ENCODE measurements around the gene ARSK.

The ARSK gene

DNA sequence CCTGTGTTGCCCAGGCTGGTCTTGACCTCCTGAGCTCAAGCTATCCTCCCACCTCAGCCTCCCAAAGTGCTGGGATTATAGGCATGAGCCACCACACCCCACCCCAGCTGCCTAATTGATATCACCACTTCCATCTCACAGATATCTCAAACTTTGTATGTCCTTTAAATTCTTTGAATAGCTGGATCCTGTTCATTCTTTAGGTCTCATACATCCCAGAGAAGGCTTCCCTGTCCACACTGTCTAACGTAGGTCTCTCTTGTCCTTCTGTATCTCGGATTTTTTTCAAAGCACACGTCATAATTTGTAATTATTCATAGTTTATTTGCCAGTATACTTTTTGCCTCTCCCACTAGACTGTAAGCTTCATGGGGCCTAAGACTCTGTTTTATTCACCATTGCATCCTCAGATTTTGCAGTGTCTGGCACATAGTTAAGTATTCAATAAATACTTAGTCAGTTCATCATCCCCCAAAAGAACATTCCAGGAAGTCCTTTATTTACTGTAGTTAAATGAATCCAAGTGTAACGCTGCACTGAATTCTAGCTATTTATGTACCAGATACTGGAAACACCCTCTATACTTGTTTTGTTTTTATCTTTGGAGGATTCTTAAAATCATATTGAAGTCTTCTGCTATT lies 10.5 kb downstream of the ARSK start:
- peaks cover 0 to 38% of the 10 kb centered on the region in 2 experiments for H3K36me3 ChIP-seq (ENCODE audit: control insufficient read depth in 1 of 2, insufficient read depth in 2 of 2, low read depth in 1 of 2, low read length in 2 of 2)
- H3K4me3 ChIP-seq (ENCODE audit: insufficient read depth in 1 of 2, low read depth in 1 of 2, low read length in 2 of 2): no peak overlapping the region
- H3K18ac ChIP-seq (ENCODE audit: low read depth in 1 of 2, low read length in 2 of 2): no peak overlapping the region
- peak overlapping the region; percentile 35 for H2AK5ac ChIP-seq (ENCODE audit: low read length, severe bottlenecking)
- H3K14ac ChIP-seq (ENCODE audit: low read length in 2 of 2): no peak overlapping the region
- peak; percentile 33 for DNase-seq
- no peak overlapping the region for H2AFZ ChIP-seq (ENCODE audit: low read depth, low read length)
- H3K4me2 ChIP-seq (ENCODE audit: low read length, poor library complexity, severe bottlenecking): no peak overlapping the region
- H2BK15ac ChIP-seq (ENCODE audit: low read depth, poor library complexity, severe bottlenecking): no peak overlapping the region
- H3K4ac ChIP-seq (ENCODE audit: low read depth in 1 of 2, low read length in 2 of 2): no peak overlapping the region
- no peak overlapping the region for H3K23ac ChIP-seq (ENCODE audit: low read length in 2 of 2)
- no peaks in the 10 kb centered on the region for H3K9me3 ChIP-seq (ENCODE audit: control insufficient read depth, low read length)
- H3K27ac ChIP-seq (ENCODE audit: low read length, poor library complexity, severe bottlenecking): peak overlapping the region; percentile 80
- H3K9ac ChIP-seq (ENCODE audit: low read length): no peak overlapping the region
- peaks cover 13% of the 10 kb centered on the region for H3K79me1 ChIP-seq (replicated peaks; ENCODE audit: low read length, poor library complexity, severe bottlenecking)
- H3K4me1 ChIP-seq (ENCODE audit: control insufficient read depth, insufficient read depth, low read depth, low read length): no peaks in the 10 kb centered on the region
- no peak overlapping the region for H4K8ac ChIP-seq (ENCODE audit: low read length)
- no peaks in the 10 kb centered on the region for H3K27me3 ChIP-seq (ENCODE audit: control insufficient read depth in 1 of 2, insufficient read depth in 1 of 2, low read length in 2 of 2)
- 66% methylated on average over 3 of the region's 4 CpGs for WGBS
- no peak overlapping the region for H4K91ac ChIP-seq (ENCODE audit: low read length)
- no peak overlapping the region for H2BK120ac ChIP-seq (ENCODE audit: low read depth, low read length)
- H2BK12ac ChIP-seq (ENCODE audit: low read length in 2 of 2): peak overlapping the region in 1 of 2 experiments; percentile 15
- H2BK5ac ChIP-seq (ENCODE audit: low read depth, low read length, poor library complexity, severe bottlenecking): no peak overlapping the region

DNA sequence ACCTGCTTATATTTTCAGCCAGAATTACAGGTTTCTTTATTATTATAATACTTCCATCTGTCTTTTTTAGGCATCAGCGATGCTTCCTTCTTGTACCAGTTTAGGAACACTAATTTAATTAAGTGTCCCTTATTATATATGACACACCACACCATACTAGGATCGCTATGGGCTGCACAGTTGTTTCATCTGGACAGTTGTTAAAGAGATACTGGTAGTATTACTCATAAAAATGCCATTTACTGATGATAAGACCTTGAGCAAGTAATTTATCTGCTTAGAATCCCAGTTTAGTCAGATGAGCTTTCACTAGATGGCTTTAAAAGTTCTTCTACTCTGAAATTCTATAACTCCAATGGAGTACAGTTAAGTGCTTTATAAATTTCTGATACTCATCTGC lies 17.1 kb downstream of the ARSK start:
- no CpG with 5 or more reads among the region's 2 CpGs for WGBS
- H3K36me3 ChIP-seq (ENCODE audit: control insufficient read depth in 1 of 2, insufficient read depth in 2 of 2, low read depth in 1 of 2, low read length in 2 of 2): peaks cover 0 to 30% of the 10 kb centered on the region in 2 experiments
- no peaks in the 10 kb centered on the region for H3K27me3 ChIP-seq (ENCODE audit: control insufficient read depth in 1 of 2, insufficient read depth in 1 of 2, low read length in 2 of 2)
- no peaks in the 10 kb centered on the region for H3K9me3 ChIP-seq (ENCODE audit: control insufficient read depth, low read length)
- H2AK5ac ChIP-seq (ENCODE audit: low read length, severe bottlenecking): no peak overlapping the region
- no peak overlapping the region for H3K4me3 ChIP-seq (ENCODE audit: insufficient read depth in 1 of 2, low read depth in 1 of 2, low read length in 2 of 2)
- peaks cover 6% of the 10 kb centered on the region for H3K79me1 ChIP-seq (replicated peaks; ENCODE audit: low read length, poor library complexity, severe bottlenecking)
- no peak overlapping the region for H3K4ac ChIP-seq (ENCODE audit: low read depth in 1 of 2, low read length in 2 of 2)
- no peaks in the 10 kb centered on the region for H3K4me1 ChIP-seq (ENCODE audit: control insufficient read depth, insufficient read depth, low read depth, low read length)
- no peak overlapping the region for H2BK120ac ChIP-seq (ENCODE audit: low read depth, low read length)
- H3K9ac ChIP-seq (ENCODE audit: low read length): no peak overlapping the region
- H2AFZ ChIP-seq (ENCODE audit: low read depth, low read length): no peak overlapping the region
- no peak overlapping the region for H3K27ac ChIP-seq (ENCODE audit: low read length, poor library complexity, severe bottlenecking)
- no peak overlapping the region for H4K8ac ChIP-seq (ENCODE audit: low read length)
- no peak overlapping the region for H3K14ac ChIP-seq (ENCODE audit: low read length in 2 of 2)
- H4K91ac ChIP-seq (ENCODE audit: low read length): no peak overlapping the region
- H3K4me2 ChIP-seq (ENCODE audit: low read length, poor library complexity, severe bottlenecking): no peak overlapping the region
- no peak overlapping the region for H2BK5ac ChIP-seq (ENCODE audit: low read depth, low read length, poor library complexity, severe bottlenecking)
- no peak overlapping the region for H2BK15ac ChIP-seq (ENCODE audit: low read depth, poor library complexity, severe bottlenecking)
- no peak overlapping the region for H2BK12ac ChIP-seq (ENCODE audit: low read length in 2 of 2)
- H3K23ac ChIP-seq (ENCODE audit: low read length in 2 of 2): no peak overlapping the region
- no peak for DNase-seq
- no peak overlapping the region for H3K18ac ChIP-seq (ENCODE audit: low read depth in 1 of 2, low read length in 2 of 2)

DNA sequence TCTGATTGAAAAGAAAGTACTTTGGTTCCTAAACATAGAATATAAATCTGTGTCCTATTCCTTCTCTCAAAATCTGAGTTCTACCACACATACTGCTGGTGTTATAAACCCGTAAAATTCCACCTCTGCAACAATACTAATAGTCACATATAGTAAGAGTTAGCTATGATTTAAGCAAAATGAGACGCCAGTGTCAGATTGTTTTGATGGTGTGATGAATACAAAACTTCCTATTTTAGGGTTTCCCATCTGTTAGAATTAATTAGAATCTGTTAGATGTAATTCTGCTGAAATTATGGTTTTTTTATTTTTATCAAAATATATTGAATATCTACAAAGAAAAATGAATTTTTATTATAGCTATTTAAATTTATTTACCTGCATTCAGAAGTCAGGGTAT lies 26.7 kb downstream of the ARSK start:
- H3K18ac ChIP-seq (ENCODE audit: low read depth in 1 of 2, low read length in 2 of 2): no peak overlapping the region
- no peak for DNase-seq
- no peak overlapping the region for H3K9ac ChIP-seq (ENCODE audit: low read length)
- H3K4me1 ChIP-seq (ENCODE audit: control insufficient read depth, insufficient read depth, low read depth, low read length): no peaks in the 10 kb centered on the region
- H3K4me3 ChIP-seq (ENCODE audit: insufficient read depth in 1 of 2, low read depth in 1 of 2, low read length in 2 of 2): no peak overlapping the region
- H2BK12ac ChIP-seq (ENCODE audit: low read length in 2 of 2): no peak overlapping the region
- no peak overlapping the region for H3K27ac ChIP-seq (ENCODE audit: low read length, poor library complexity, severe bottlenecking)
- peaks cover 0 to 14% of the 10 kb centered on the region in 2 experiments for H3K36me3 ChIP-seq (ENCODE audit: control insufficient read depth in 1 of 2, insufficient read depth in 2 of 2, low read depth in 1 of 2, low read length in 2 of 2)
- no peak overlapping the region for H4K8ac ChIP-seq (ENCODE audit: low read length)
- H2BK15ac ChIP-seq (ENCODE audit: low read depth, poor library complexity, severe bottlenecking): no peak overlapping the region
- H3K4me2 ChIP-seq (ENCODE audit: low read length, poor library complexity, severe bottlenecking): no peak overlapping the region
- no peak overlapping the region for H2AFZ ChIP-seq (ENCODE audit: low read depth, low read length)
- no peak overlapping the region for H3K4ac ChIP-seq (ENCODE audit: low read depth in 1 of 2, low read length in 2 of 2)
- H3K9me3 ChIP-seq (ENCODE audit: control insufficient read depth, low read length): no peaks in the 10 kb centered on the region
- no peaks in the 10 kb centered on the region for H3K27me3 ChIP-seq (ENCODE audit: control insufficient read depth in 1 of 2, insufficient read depth in 1 of 2, low read length in 2 of 2)
- H2AK5ac ChIP-seq (ENCODE audit: low read length, severe bottlenecking): no peak overlapping the region
- H3K14ac ChIP-seq (ENCODE audit: low read length in 2 of 2): no peak overlapping the region
- no peak overlapping the region for H2BK5ac ChIP-seq (ENCODE audit: low read depth, low read length, poor library complexity, severe bottlenecking)
- H3K79me1 ChIP-seq (replicated peaks; ENCODE audit: low read length, poor library complexity, severe bottlenecking): peaks cover 2% of the 10 kb centered on the region
- WGBS: no CpG with 5 or more reads among the region's 2 CpGs
- H3K23ac ChIP-seq (ENCODE audit: low read length in 2 of 2): no peak overlapping the region
- no peak overlapping the region for H4K91ac ChIP-seq (ENCODE audit: low read length)
- H2BK120ac ChIP-seq (ENCODE audit: low read depth, low read length): no peak overlapping the region

DNA sequence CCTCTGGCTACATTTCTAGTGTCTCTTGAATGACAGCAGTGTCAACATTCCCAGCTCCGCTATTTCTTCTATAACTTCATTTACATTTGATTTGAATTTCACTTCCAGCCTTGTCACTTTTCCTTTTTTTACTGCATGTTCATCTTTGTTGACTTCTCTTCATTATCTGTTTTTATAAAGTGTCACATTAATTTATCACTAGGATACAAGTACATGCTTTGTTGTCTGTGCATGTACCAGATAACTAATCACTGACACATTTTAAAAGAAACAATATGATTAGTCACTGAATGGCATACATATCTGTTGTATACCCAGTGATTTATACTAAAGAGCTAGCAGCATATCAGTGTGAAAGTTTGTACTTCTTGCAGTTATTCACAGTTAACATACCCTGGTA lies 29.1 kb downstream of the ARSK start:
- peaks cover 0 to 17% of the 10 kb centered on the region in 2 experiments for H3K36me3 ChIP-seq (ENCODE audit: control insufficient read depth in 1 of 2, insufficient read depth in 2 of 2, low read depth in 1 of 2, low read length in 2 of 2)
- WGBS: 92% methylated on average over 1 of the region's 1 CpG
- no peak overlapping the region for H2BK15ac ChIP-seq (ENCODE audit: low read depth, poor library complexity, severe bottlenecking)
- H3K18ac ChIP-seq (ENCODE audit: low read depth in 1 of 2, low read length in 2 of 2): no peak overlapping the region
- H3K79me1 ChIP-seq (replicated peaks; ENCODE audit: low read length, poor library complexity, severe bottlenecking): no peaks in the 10 kb centered on the region
- no peak overlapping the region for H2BK5ac ChIP-seq (ENCODE audit: low read depth, low read length, poor library complexity, severe bottlenecking)
- H2BK120ac ChIP-seq (ENCODE audit: low read depth, low read length): no peak overlapping the region
- no peak overlapping the region for H4K91ac ChIP-seq (ENCODE audit: low read length)
- H3K4me2 ChIP-seq (ENCODE audit: low read length, poor library complexity, severe bottlenecking): no peak overlapping the region
- H2BK12ac ChIP-seq (ENCODE audit: low read length in 2 of 2): no peak overlapping the region
- H3K9ac ChIP-seq (ENCODE audit: low read length): no peak overlapping the region
- H3K27ac ChIP-seq (ENCODE audit: low read length, poor library complexity, severe bottlenecking): no peak overlapping the region
- no peak overlapping the region for H3K4ac ChIP-seq (ENCODE audit: low read depth in 1 of 2, low read length in 2 of 2)
- no peak for DNase-seq
- H3K23ac ChIP-seq (ENCODE audit: low read length in 2 of 2): no peak overlapping the region
- H3K27me3 ChIP-seq (ENCODE audit: control insufficient read depth in 1 of 2, insufficient read depth in 1 of 2, low read length in 2 of 2): no peaks in the 10 kb centered on the region
- H2AK5ac ChIP-seq (ENCODE audit: low read length, severe bottlenecking): no peak overlapping the region
- H2AFZ ChIP-seq (ENCODE audit: low read depth, low read length): no peak overlapping the region
- no peak overlapping the region for H4K8ac ChIP-seq (ENCODE audit: low read length)
- no peaks in the 10 kb centered on the region for H3K4me1 ChIP-seq (ENCODE audit: control insufficient read depth, insufficient read depth, low read depth, low read length)
- H3K14ac ChIP-seq (ENCODE audit: low read length in 2 of 2): no peak overlapping the region
- H3K9me3 ChIP-seq (ENCODE audit: control insufficient read depth, low read length): no peaks in the 10 kb centered on the region
- no peak overlapping the region for H3K4me3 ChIP-seq (ENCODE audit: insufficient read depth in 1 of 2, low read depth in 1 of 2, low read length in 2 of 2)
